ENCODE measurements around the gene SLC35G2.

Gene SLC35G2

GRCh38 chr3:136883967-136884720, 65.2 kb downstream of the SLC35G2 start:
- Histone ChIP-seq H3K27me3 (ENCODE audit: control insufficient read depth, insufficient read depth, low read length) (no peaks in the 10 kb centered on the region), H3K79me2 (peaks cover 61% of the 10 kb centered on the region), H3K4me2 (ENCODE audit: low read length) (no peak overlapping the region), H3K9ac (no peak overlapping the region), H2AFZ (no peak overlapping the region), H3K27ac (no peak overlapping the region), H3K4me3 (ENCODE audit: low read depth, low read length) (no peak overlapping the region), H3K9me3 (ENCODE audit: control insufficient read depth, low read length) (no peaks in the 10 kb centered on the region), H3K36me3 (ENCODE audit: control insufficient read depth, insufficient read depth, low read length) (no peaks in the 10 kb centered on the region), H3K4me1 (peaks cover 3% of the 10 kb centered on the region)
- no peak for TF ChIP-seq CTCF (IDR thresholded peaks at IDR 0.05)

- Histone ChIP-seq H2AFZ (no peak overlapping the region), H3K4me2 (ENCODE audit: low read length) (no peak overlapping the region), H3K27ac (no peak overlapping the region), H3K9ac (no peak overlapping the region), H3K4me3 (ENCODE audit: low read depth, low read length) (no peak overlapping the region), H3K79me2 (peaks cover 57% of the 10 kb centered on the region), H3K36me3 (ENCODE audit: control insufficient read depth, insufficient read depth, low read length) (no peaks in the 10 kb centered on the region), H3K4me1 (peaks cover 3% of the 10 kb centered on the region), H3K9me3 (ENCODE audit: control insufficient read depth, low read length) (no peaks in the 10 kb centered on the region), H3K27me3 (ENCODE audit: control insufficient read depth, insufficient read depth, low read length) (no peaks in the 10 kb centered on the region)
- TF ChIP-seq CTCF (IDR thresholded peaks at IDR 0.05) = no peak
These were observed 66.7 kb downstream of the SLC35G2 start for GRCh38 chr3:136885357-136886213.

DNA sequence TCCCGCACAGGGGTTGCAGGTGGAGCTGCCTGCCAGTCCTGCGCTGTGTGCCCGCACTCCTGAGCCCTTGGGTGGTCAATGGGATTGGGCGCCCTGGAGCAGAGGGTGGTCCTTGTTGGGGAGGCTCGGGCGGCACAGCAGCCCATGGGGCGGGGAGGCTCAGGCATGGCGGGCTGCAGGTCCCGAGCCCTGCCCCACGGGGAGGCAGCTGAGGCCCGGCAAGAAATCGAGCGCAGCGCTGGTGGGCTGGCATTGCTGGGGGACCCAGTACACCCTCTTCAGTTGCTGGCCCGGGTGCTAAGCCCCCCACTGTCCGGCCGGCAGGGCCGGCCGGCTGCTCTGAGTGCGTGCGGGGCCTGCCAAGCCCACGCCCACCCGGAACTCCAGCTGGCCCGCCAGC, 71.0 kb downstream of the SLC35G2 start:
- TF ChIP-seq CTCF (IDR thresholded peaks at IDR 0.05) = no peak
- Histone ChIP-seq H3K9me3 (ENCODE audit: control insufficient read depth, low read length) (no peaks in the 10 kb centered on the region), H3K36me3 (ENCODE audit: control insufficient read depth, insufficient read depth, low read length) (no peaks in the 10 kb centered on the region), H3K4me2 (ENCODE audit: low read length) (no peak overlapping the region), H2AFZ (no peak overlapping the region), H3K79me2 (peaks cover 64% of the 10 kb centered on the region), H3K4me1 (peaks cover 9% of the 10 kb centered on the region), H3K27me3 (ENCODE audit: control insufficient read depth, insufficient read depth, low read length) (no peaks in the 10 kb centered on the region), H3K4me3 (ENCODE audit: low read depth, low read length) (no peak overlapping the region), H3K27ac (no peak overlapping the region), H3K9ac (no peak overlapping the region)

DNA sequence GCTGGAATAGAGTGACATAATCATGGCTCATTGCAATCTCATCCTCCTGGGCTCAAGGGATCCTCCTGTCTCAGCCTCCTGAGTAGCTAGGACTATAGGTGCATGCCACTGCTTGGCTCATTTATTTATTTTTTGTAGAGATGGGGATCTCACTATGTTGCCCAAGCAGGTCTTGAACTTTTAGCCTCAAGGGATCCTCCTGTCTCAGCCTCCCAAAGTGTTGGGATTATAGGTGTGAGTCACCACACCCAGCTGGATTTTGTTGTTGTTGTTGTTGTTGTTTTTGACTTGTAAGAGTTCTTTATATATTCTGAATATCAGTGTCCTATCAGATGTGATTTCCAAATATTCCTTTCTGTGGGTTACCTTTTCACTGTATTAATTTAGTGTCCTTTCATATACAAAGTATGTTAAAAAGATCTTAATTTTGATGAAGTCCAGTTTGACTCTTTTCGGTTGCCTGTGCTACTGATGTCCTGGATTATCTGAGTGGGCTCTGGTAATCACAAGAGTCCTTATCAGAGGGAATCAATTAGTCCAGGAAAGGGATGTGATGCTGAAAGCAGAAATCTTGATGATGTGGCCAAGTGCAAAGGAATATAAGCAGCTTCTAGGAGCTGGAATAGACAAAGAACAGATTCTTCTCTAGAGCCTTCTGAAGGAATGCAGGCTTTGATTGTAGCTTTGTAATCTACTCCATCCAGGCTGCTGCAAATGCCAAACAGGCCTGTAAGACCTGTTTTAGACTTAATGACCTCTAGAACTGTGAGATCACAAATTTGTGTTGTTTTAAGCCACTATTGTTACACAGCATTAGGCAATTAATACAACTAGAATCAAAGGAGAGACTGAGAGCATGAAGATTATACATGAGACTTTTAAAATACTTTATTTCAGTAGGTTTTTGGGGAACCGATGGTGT, 73.3 kb downstream of the SLC35G2 start:
- Histone ChIP-seq H3K9me3 (ENCODE audit: control insufficient read depth, low read length) (no peaks in the 10 kb centered on the region), H2AFZ (no peak overlapping the region), H3K4me1 (peaks cover 7% of the 10 kb centered on the region), H3K79me2 (peaks cover 56% of the 10 kb centered on the region), H3K36me3 (ENCODE audit: control insufficient read depth, insufficient read depth, low read length) (no peaks in the 10 kb centered on the region), H3K9ac (no peak overlapping the region), H3K4me2 (ENCODE audit: low read length) (no peak overlapping the region), H3K27me3 (ENCODE audit: control insufficient read depth, insufficient read depth, low read length) (no peaks in the 10 kb centered on the region), H3K4me3 (ENCODE audit: low read depth, low read length) (no peak overlapping the region), H3K27ac (no peak overlapping the region)
- no peak for TF ChIP-seq CTCF (IDR thresholded peaks at IDR 0.05)
